Vagina (tissue), 2 donors: ENCODE data around the gene ARHGAP33. TPM values are rescaled to one million over a fixed set of nuclear protein-coding genes. Genes with fewer than 3 reads are reported as not detected.

Experiments used
- DNase-seq, 2 donors: peaks; one replicate each; pipeline ENCODE4 v3.0.0-alpha.2; 2017; ENCODE audit errors: extremely low spot score in 2 of 2
- H3K27ac ChIP-seq: fragments of 200-600 bp; sonication (generic); one replicate; pipeline ENCODE4 v1.5.1; 2019
- H3K27me3 ChIP-seq: fragments of 200-600 bp; sonication (generic); one replicate; pipeline ENCODE4 v1.5.1; 2019
- H3K36me3 ChIP-seq, 2 donors: fragments of 200-600 bp; sonication (generic); one replicate each; pipeline ENCODE4 v1.5.1; 2017 to 2019
- H3K4me1 ChIP-seq: fragments of 200-600 bp; sonication (generic); one replicate; pipeline ENCODE4 v1.5.1; 2019
- H3K4me3 ChIP-seq, 2 donors: fragments of 200-600 bp; sonication (generic); 1 replicate in 1 of 2; 2 replicates in 1 of 2; pipeline ENCODE4 v1.5.1; 2016 to 2019
- H3K9me3 ChIP-seq: fragments of 200-600 bp; sonication (generic); one replicate; pipeline ENCODE4 v1.5.1; 2019
- POLR2A ChIP-seq, 2 donors: fragments of 450-650 bp; IDR thresholded peaks; one replicate each; pipeline ENCODE4 v1.6.1; 2017; ENCODE audit warnings: antibody characterized with exemption in 2 of 2, mild to moderate bottlenecking in 2 of 2, moderate library complexity in 2 of 2
- POLR2AphosphoS5 ChIP-seq, 2 donors: sonication (generic); formaldehyde crosslinking; IDR thresholded peaks; one replicate each; pipeline ENCODE4 v1.9.0; 2017; ENCODE audit warnings: antibody characterized with exemption in 2 of 2, mild to moderate bottlenecking in 2 of 2, low read depth in 1 of 2; ENCODE audit not compliant: insufficient read depth in 1 of 2
- intact Hi-C: fragments of 100-400 bp; cut with DNase I; formaldehyde crosslinking; loops from one replicate; pipeline ENCODE4 v1.15.1; 2023
- total RNA-seq: library from RNA; depleted of rRNA; stranded (reverse); fragments of >200 nt; gene quantifications from one replicate; pipeline ENCODE4 v1.2.3, GENCODE V29; 2016
- TF ChIP-seq, protein P1 (sequence below), 3 experiments: fragments of 450-650 bp in 2 of 3; fragments of 200-600 bp in 1 of 3; sonication (generic) in 1 of 3; IDR thresholded peaks; one replicate each; pipeline ENCODE4 v1.5.1; 2017 to 2019; ENCODE audit warnings: antibody characterized with exemption in 3 of 3, mild to moderate bottlenecking in 2 of 3, moderate library complexity in 2 of 3

ARHGAP33 gene
- total RNA-seq, 1 donor from 2014 or later: 35.4 TPM

DNA sequence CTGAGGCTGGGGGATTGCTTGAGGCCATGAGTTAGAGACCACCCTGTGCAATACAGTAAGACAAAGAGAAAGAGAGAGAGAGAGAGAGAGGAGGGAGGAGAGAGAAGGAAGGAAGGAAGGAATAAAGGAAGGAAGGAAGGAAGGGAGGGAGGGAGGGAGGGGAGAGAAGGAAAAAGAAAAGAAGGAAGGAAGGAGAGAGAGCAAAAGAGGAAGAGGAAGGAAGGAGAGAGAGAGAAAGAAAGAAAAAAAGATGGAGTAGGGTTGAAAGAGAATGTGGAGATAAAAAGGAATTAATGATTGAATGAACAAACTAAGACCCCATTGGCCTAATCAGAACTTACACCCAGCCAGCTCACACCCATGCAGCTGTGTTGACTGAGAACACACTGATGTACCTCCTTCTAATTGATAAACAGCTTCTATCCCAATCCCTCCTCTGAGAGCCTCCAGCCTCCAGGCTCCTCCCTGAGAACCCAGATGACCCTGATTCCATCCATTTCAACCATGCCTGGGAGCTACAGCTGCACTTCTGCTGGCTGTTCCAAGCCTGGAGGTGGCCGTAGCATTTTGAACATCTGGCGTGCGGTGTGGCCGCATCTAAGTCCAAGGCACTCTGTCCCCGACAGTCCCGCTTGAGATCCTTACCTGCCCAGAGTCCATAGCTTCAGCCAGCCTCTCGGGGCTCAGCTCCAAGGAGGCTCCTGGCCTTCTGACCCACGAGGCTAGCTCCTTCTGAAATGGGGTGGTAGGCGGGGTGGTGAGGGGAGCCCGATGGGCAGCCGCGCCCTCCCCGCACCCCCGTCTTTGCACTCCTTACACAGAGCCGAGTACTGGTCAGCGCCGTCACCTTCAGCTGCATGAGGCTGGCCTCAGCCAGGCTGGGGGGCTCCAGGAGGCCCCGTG is 36.2 kb downstream of the ARHGAP33 start:
- DNase-seq: no peak
- H3K4me1 ChIP-seq: no peaks in the 10 kb centered on the region
- no peaks in the 10 kb centered on the region for H3K36me3 ChIP-seq
- H3K9me3 ChIP-seq: no peaks in the 10 kb centered on the region
- no peaks in the 10 kb centered on the region for H3K27me3 ChIP-seq
- intact Hi-C loops: no loop called here
- H3K27ac ChIP-seq: no peak overlapping the region
- H3K4me3 ChIP-seq: no peak overlapping the region
- TF ChIP-seq POLR2A (IDR thresholded peaks at IDR 0.05): no peak
- TF ChIP-seq POLR2AphosphoS5 (IDR thresholded peaks at IDR 0.05; ENCODE audit: insufficient read depth in 1 of 2, low read depth in 1 of 2): no peak
- TF ChIP-seq, protein P1, sequence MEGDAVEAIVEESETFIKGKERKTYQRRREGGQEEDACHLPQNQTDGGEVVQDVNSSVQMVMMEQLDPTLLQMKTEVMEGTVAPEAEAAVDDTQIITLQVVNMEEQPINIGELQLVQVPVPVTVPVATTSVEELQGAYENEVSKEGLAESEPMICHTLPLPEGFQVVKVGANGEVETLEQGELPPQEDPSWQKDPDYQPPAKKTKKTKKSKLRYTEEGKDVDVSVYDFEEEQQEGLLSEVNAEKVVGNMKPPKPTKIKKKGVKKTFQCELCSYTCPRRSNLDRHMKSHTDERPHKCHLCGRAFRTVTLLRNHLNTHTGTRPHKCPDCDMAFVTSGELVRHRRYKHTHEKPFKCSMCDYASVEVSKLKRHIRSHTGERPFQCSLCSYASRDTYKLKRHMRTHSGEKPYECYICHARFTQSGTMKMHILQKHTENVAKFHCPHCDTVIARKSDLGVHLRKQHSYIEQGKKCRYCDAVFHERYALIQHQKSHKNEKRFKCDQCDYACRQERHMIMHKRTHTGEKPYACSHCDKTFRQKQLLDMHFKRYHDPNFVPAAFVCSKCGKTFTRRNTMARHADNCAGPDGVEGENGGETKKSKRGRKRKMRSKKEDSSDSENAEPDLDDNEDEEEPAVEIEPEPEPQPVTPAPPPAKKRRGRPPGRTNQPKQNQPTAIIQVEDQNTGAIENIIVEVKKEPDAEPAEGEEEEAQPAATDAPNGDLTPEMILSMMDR (IDR thresholded peaks at IDR 0.05): no peak

DNA sequence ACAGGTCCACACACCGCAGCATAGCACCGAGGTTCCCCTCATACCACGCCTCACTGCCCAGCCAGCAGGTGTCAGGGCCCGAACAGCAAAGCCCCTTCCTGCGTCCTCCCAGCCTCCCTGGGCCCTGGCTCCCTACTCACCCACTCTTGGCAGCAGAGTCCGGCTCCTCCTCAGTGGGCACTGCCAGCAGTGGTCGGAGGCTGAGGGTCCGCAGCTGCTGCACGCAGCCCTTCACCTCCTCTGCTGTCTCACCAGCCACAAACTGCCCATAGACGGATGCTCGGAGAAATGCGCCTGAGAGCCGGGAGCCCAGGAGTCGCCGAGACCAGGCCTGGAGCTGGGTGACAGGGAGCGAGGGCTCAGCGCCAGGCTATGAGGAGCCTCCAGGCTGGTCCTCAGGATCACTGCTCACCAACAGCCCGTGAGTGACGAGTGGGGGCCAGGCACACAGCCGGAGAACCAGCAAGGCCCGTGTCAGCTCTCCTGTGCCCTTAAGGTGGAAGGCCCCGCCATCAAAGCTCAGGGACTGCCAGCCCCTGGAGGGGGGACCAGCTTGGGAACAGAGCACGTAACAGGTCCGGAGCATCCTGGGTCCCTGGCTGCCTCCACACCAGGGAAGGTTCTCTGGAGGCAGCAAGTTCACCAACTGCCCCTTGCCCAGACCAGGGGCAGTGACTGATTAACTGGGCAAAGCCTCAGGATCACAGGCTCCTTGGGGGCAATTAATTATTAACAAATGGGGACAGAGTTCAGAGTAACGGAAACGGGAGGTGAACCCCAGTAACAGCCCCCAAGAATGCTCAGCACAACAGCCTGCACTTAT is 37.1 kb downstream of the ARHGAP33 start, which contains the start of gene PRODH2:
PRODH2 (minus strand) TSS at position 626 of the 823 bp plus-strand sequence; CDS start at position 586, 40 bp downstream.
- TF ChIP-seq, protein P1 (IDR thresholded peaks at IDR 0.05): no peak
- TF ChIP-seq POLR2AphosphoS5 (IDR thresholded peaks at IDR 0.05; ENCODE audit: insufficient read depth in 1 of 2, low read depth in 1 of 2): no peak
- no peak for TF ChIP-seq POLR2A (IDR thresholded peaks at IDR 0.05)
- no peaks in the 10 kb centered on the region for H3K36me3 ChIP-seq
- no peak for DNase-seq
- H3K27ac ChIP-seq: no peak within 1 kb of the TSS
- intact Hi-C loops: no loop called here
- H3K4me1 ChIP-seq: no peaks in the 10 kb centered on the region
- H3K9me3 ChIP-seq: no peaks in the 10 kb centered on the region
- H3K4me3 ChIP-seq: no peak within 1 kb of the TSS
- H3K27me3 ChIP-seq: no peaks in the 10 kb centered on the region

DNA sequence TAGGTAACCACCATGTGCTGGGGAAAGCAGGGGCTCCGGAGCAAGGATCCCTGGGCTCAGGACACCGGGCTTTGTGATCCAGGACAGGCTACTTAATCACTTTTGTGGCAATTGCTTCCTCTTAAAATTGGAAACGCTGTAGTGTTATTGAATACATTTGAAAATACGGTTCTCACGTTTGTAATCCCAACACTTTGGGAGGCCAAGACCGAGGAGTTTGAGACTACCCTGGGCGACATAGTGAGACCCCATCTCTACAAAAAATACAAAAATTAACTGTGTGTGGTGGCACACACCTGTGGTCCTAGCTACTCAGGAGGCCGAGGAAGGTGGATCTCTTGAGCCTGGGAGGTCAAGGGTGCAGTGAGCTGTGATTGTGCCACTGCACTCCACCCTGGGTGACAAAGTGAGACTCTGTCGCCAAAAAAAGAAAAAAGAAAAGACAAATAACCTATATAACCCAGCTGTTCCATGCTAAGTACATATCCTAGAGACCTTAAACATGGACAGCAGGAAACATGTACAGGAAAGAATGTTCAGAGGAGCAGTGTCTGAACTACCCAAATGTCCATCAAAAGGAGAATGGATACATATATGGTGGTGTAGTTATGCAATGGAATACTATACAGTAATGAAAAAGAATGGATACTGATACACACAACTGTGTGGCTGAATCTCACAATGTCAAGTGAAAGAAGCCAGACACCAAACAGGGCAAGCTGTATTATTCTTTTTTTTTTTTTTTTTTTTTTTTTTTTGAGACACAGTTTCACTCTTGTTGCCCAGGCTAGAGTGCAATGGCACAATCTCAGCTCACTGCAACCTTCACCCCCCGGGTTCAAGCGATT is 37.9 kb downstream of the ARHGAP33 start:
- no peaks in the 10 kb centered on the region for H3K36me3 ChIP-seq
- no peaks in the 10 kb centered on the region for H3K9me3 ChIP-seq
- TF ChIP-seq POLR2A (IDR thresholded peaks at IDR 0.05): no peak
- TF ChIP-seq, protein P1 (IDR thresholded peaks at IDR 0.05): no peak
- TF ChIP-seq POLR2AphosphoS5 (IDR thresholded peaks at IDR 0.05; ENCODE audit: insufficient read depth in 1 of 2, low read depth in 1 of 2): no peak
- H3K27ac ChIP-seq: no peak overlapping the region
- H3K4me1 ChIP-seq: no peaks in the 10 kb centered on the region
- no peak overlapping the region for H3K4me3 ChIP-seq
- no peak for DNase-seq
- no peaks in the 10 kb centered on the region for H3K27me3 ChIP-seq
- intact Hi-C loops: no loop called here

DNA sequence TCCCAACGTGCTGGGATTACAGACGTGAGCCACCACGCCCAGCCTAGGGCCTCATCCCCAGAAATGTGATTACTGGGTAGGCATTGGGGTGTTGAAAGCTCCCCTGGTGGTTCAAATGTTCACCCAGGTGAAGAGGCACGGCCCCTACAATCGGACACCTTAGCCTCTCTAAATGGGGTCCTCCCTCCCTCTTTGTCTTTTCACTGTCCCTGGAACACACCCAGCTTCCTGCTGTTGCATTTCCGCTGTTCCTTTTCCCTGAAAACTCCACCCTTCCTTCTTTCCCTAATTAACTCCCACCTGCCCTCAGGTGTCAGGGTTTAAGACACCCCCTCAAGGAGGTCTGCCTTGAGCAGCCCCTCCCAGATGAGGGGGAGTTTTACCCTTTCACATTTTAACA is 40.9 kb downstream of the ARHGAP33 start:
- H3K36me3 ChIP-seq: no peaks in the 10 kb centered on the region
- H3K27ac ChIP-seq: no peak overlapping the region
- no peak overlapping the region for H3K4me3 ChIP-seq
- DNase-seq: no peak
- no peaks in the 10 kb centered on the region for H3K9me3 ChIP-seq
- H3K27me3 ChIP-seq: no peaks in the 10 kb centered on the region
- intact Hi-C loops: no loop called here
- H3K4me1 ChIP-seq: no peaks in the 10 kb centered on the region
- TF ChIP-seq, protein P1 (IDR thresholded peaks at IDR 0.05): no peak
- no peak for TF ChIP-seq POLR2AphosphoS5 (IDR thresholded peaks at IDR 0.05; ENCODE audit: insufficient read depth in 1 of 2, low read depth in 1 of 2)
- no peak for TF ChIP-seq POLR2A (IDR thresholded peaks at IDR 0.05)
